Psoas muscle (tissue), 8 donors: ENCODE results near the gene DSG4. TPM values are rescaled to one million over a fixed set of nuclear protein-coding genes. Genes with fewer than 3 reads are reported as not detected.

Experiments
- ATAC-seq, 4 donors: fragments of 200-7000 bp; cut with Tn5 transposase; one replicate each; pipeline ENCODE4 v1.9.1; 2020; ENCODE audit warnings: moderate library complexity in 3 of 4, mild to moderate bottlenecking in 2 of 4
- DNase-seq, 2 donors: peaks; one replicate each; pipeline ENCODE4 v3.0.0-alpha.2; 2020
- H3K27ac ChIP-seq: fragments of 200-600 bp; one replicate; pipeline ENCODE4 v1.8.0; 2022
- H3K27me3 ChIP-seq, 3 donors: fragments of 200-600 bp in 1 of 3; one replicate each; pipeline versions ENCODE4 v1.6.1 to v1.8.0; 2013 to 2022; ENCODE audit warnings: low read length in 2 of 3, mild to moderate bottlenecking in 2 of 3, moderate library complexity in 1 of 3; ENCODE audit not compliant: insufficient read depth in 3 of 3
- H3K36me3 ChIP-seq, 2 donors: fragments of 200-600 bp in 1 of 2; one replicate each; pipeline versions ENCODE4 v1.6.1 to v1.8.0; 2013 to 2022; ENCODE audit warnings: low read depth in 1 of 2, mild to moderate bottlenecking in 1 of 2, moderate library complexity in 1 of 2; ENCODE audit not compliant: insufficient read depth in 1 of 2
- H3K4me1 ChIP-seq: fragments of 200-600 bp; one replicate; pipeline ENCODE4 v1.8.0; 2022
- H3K4me3 ChIP-seq: fragments of 200-600 bp; one replicate; pipeline ENCODE4 v1.8.0; 2022; ENCODE audit warnings: mild to moderate bottlenecking
- H3K9me3 ChIP-seq: fragments of 200-600 bp; one replicate; pipeline ENCODE4 v1.8.0; 2022
- CTCF ChIP-seq: fragments of 200-600 bp; IDR thresholded peaks from one replicate; pipeline ENCODE4 v1.8.0; 2022; ENCODE audit warnings: antibody characterized with exemption
- WGBS, 3 donors: extraction: QIAGEN DNeasy Blood & Tissue Kit; methylation state at CpG; one replicate each; pipeline versions ENCODE4 v1.1.6 to v1.1.7; 2013; 5-methylcytosine and 5-hydroxymethylcytosine counted together
- intact Hi-C, 2 donors: fragments of 100-400 bp; cut with DNase I; formaldehyde crosslinking; loops; one replicate each; pipeline versions ENCODE4 v1.11.0 to v1.14.2; 2022
- polyA plus RNA-seq, 3 donors: library from polyadenylated mRNA; stranded (reverse); fragments of 200-250 nt; gene quantifications; one replicate each; pipeline ENCODE4 v1.2.3, GENCODE V29; 2013
- total RNA-seq, 4 donors: library from RNA; stranded (reverse); fragmentation: NEBNext Ultra II Directional in 2 of 4; extraction: Animal tissue kit (Norgen Biotek cat#: 25700) in 2 of 4; gene quantifications; one replicate each; pipeline versions ENCODE4 v1.2.1 to v1.2.4, GENCODE V29; 2021 to 2023
- donor health status: healthy with polysubstance abuse.
- donor health status: DM: no; HTN: no; CAD: no; lungs with moderate emphysema.
- donor health status: Bipolar disorder and iron deficiency.
- donor health status: healthy.
- donor health status: DM: yes; HTN: yes; CAD: no.
- donor health status: DM: no; HTN: no; CAD: no.
- donor health status: DM: no; HTN: no; CAD: no.
- donor health status: DM: yes; HTN: yes; CAD: no.

Gene DSG4
- total and polyA plus RNA-seq, 7 donors = not detected

GRCh38 chr18:31454066-31454708 is 77.6 kb downstream of the DSG4 start:
- no peak for TF ChIP-seq CTCF
- no peak for DNase-seq
- no peak for ATAC-seq
- intact Hi-C loops = no loop called here
- no peaks in the 10 kb centered on the region for H3K27me3 ChIP-seq
- H3K4me1 ChIP-seq = no peaks in the 10 kb centered on the region
- no peak overlapping the region for H3K4me3 ChIP-seq
- 52 to 87% (median 76%) methylated on average over 3 of the region's 3 CpGs for WGBS, 3 donors
- no peaks in the 10 kb centered on the region for H3K9me3 ChIP-seq
- H3K36me3 ChIP-seq = no peaks in the 10 kb centered on the region
- H3K27ac ChIP-seq = no peak overlapping the region

Other genes with a start within 250 kb of the DSG4 start
- gene DSC1, start 213.9 kb upstream of the DSG4 start, total RNA-seq = not detected
- not detected for gene DSC1, start 213.9 kb upstream of the DSG4 start, polyA plus RNA-seq
- gene DSG1, start 58.6 kb upstream of the DSG4 start, total RNA-seq = not detected
- gene DSG1, start 58.6 kb upstream of the DSG4 start, polyA plus RNA-seq = not detected
- gene DSG3, start 71.0 kb downstream of the DSG4 start, total RNA-seq = under 1 TPM in 1 of 4 donors, not detected in 3; 0.04 TPM
- under 1 TPM; under 0.01 to 0.03 (median 0.01) TPM for gene DSG3, start 71.0 kb downstream of the DSG4 start, polyA plus RNA-seq
- gene DSG2, start 121.4 kb downstream of the DSG4 start, total RNA-seq = 1 to 10 TPM in 2 of 4 donors, under 1 TPM in 2; 0.76 to 1.8 (median 1.2) TPM
- under 1 TPM; 0.33 to 0.95 (median 0.93) TPM for gene DSG2, start 121.4 kb downstream of the DSG4 start, polyA plus RNA-seq
- gene TTR, start 215.1 kb downstream of the DSG4 start, total RNA-seq = not detected
- under 1 TPM in 2 of 3 donors, not detected in 1; 0.21 to 0.25 TPM for gene TTR, start 215.1 kb downstream of the DSG4 start, polyA plus RNA-seq